ENCODE data around the gene SPEN.

GRCh38 chr1:15883326-15883725 is 35.8 kb downstream of the SPEN start:
- TF ChIP-seq EZH2 (IDR thresholded peaks at IDR 0.05; ENCODE audit: borderline replicate concordance, low read length) (no peak), CTCF (conservative IDR thresholded peaks at IDR 0.05 in 1 of 2, IDR thresholded peaks at IDR 0.05 in 1 of 2; ENCODE audit: extremely low read depth in 1 of 2, insufficient read depth in 1 of 2, low read depth in 1 of 2, low read length in 2 of 2) (no peak)
